K562 (cell line): ENCODE measurements around the gene RGS17. TPM values are rescaled to one million over a fixed set of nuclear protein-coding genes. Genes with fewer than 3 reads are reported as not detected.

Experiments
- ATAC-seq: fragments of 200-7000 bp; cut with Tn5 transposase; 3 replicates; pipeline ENCODE4 v1.9.1; 2020; ENCODE audit warnings: moderate library complexity
- BruUV-seq: library from RNA; stranded (reverse); fragments of 400-500 nt; replicated peaks from 2 replicates; lab custom pipeline; 2021; lab: Mats Ljungman, UMichigan
- CTCF ChIA-PET: fragments of 300-600 bp; formaldehyde crosslinking; extraction: SDS; loops from one replicate; lab custom pipeline; 2021; ENCODE audit warnings: low intra/inter-chr PET ratio; lab: Yijun Ruan, JAX
- POLR2A ChIA-PET: fragments of 300-600, 350-650 bp; sonication (Branson Sonifier 250); formaldehyde crosslinking; extraction: SDS; loops from one replicate; lab custom pipeline; 2021; ENCODE audit warnings: antibody characterized with exemption, inconsistent platforms; lab: Yijun Ruan, JAX
- DNase-seq, 4 experiments: peaks; one replicate each; pipeline versions ENCODE4 v3.0.0 to v3.0.0-alpha.2; 2011 to 2018; ENCODE audit warnings: low spot score in 3 of 4, mixed read lengths in 3 of 4; ENCODE audit errors: extremely low read depth in 1 of 4
- FAIRE-seq: peaks from 2 replicates; lab custom pipeline; 2011; peaks lifted over from hg19 to GRCh38; lab: Jason Lieb, UNC
- H2AFZ ChIP-seq: 2 replicates; pipeline ENCODE4 v1.6.0; 2011; ENCODE audit warnings: low read depth, low read length, control low read depth, inconsistent platforms
- H3K27ac ChIP-seq: fragments of 200-600 bp; 3 replicates; pipeline ENCODE4 v1.8.0; 2011; ENCODE audit warnings: low read depth, mild to moderate bottlenecking, control low read depth, inconsistent platforms, low read length, moderate library complexity, mixed read lengths; ENCODE audit errors: extremely low read depth
- H3K27me3 ChIP-seq, 2 experiments: fragments of 300-600 bp in 1 of 2; 2 replicates in 1 of 2; 3 replicates in 1 of 2; pipeline versions ENCODE4 v1.6.0 to v1.8.0; 2011; ENCODE audit warnings: inconsistent platforms in 2 of 2, low read length in 2 of 2, mild to moderate bottlenecking in 1 of 2, mixed read lengths in 1 of 2, moderate library complexity in 1 of 2; ENCODE audit not compliant: control insufficient read depth in 2 of 2, insufficient read depth in 2 of 2
- H3K36me3 ChIP-seq: fragments of 300-600 bp; 3 replicates; pipeline ENCODE4 v1.8.0; 2011; ENCODE audit warnings: mild to moderate bottlenecking, low read length, inconsistent platforms; ENCODE audit not compliant: control insufficient read depth, insufficient read depth
- H3K4me1 ChIP-seq, 2 experiments: fragments of 200-600 bp in 1 of 2; replicated peaks in 1 of 2; 2 replicates in 1 of 2; 3 replicates in 1 of 2; pipeline versions ENCODE4 v1.5.1 to v1.8.0; 2011; ENCODE audit warnings: inconsistent platforms in 2 of 2, low read length in 2 of 2, mild to moderate bottlenecking in 1 of 2, mixed read lengths in 1 of 2, moderate library complexity in 1 of 2; ENCODE audit not compliant: control insufficient read depth in 2 of 2, insufficient read depth in 2 of 2
- H3K4me2 ChIP-seq: 2 replicates; pipeline ENCODE4 v1.6.1; 2011; ENCODE audit warnings: low read length, control low read depth, inconsistent platforms, mixed read lengths; ENCODE audit not compliant: insufficient read depth
- H3K4me3 ChIP-seq: fragments of 200-600 bp; sonication (generic), shearing (Covaris generic); 2 replicates; pipeline ENCODE4 v1.5.1; 2016; ENCODE audit warnings: control low read depth, inconsistent platforms
- H3K79me2 ChIP-seq: fragments of 200-600 bp; 3 replicates; pipeline ENCODE4 v1.8.0; 2011; ENCODE audit warnings: low read length, inconsistent platforms; ENCODE audit not compliant: control insufficient read depth, insufficient read depth
- H3K9ac ChIP-seq, 2 experiments: 2 replicates each; pipeline versions ENCODE4 v1.6.0 to v1.6.1; 2011; ENCODE audit warnings: low read depth in 2 of 2, low read length in 2 of 2, control low read depth in 1 of 2, inconsistent platforms in 1 of 2, mild to moderate bottlenecking in 1 of 2, mixed read lengths in 1 of 2; ENCODE audit not compliant: insufficient read depth in 1 of 2
- H3K9me1 ChIP-seq: one replicate; pipeline ENCODE4 v1.6.0; 2011; ENCODE audit warnings: inconsistent platforms, mild to moderate bottlenecking, low read length, moderate library complexity; ENCODE audit not compliant: control insufficient read depth, insufficient read depth
- H3K9me3 ChIP-seq: replicated peaks from 2 replicates; pipeline ENCODE4 v1.5.1; 2011; ENCODE audit warnings: low read depth, low read length, inconsistent platforms; ENCODE audit not compliant: control insufficient read depth, insufficient read depth
- H4K20me1 ChIP-seq: replicated peaks from 2 replicates; pipeline ENCODE4 v1.6.1; 2011; ENCODE audit warnings: low read length, inconsistent platforms, mixed read lengths; ENCODE audit not compliant: control insufficient read depth, insufficient read depth
- E2F3 ChIP-seq: fragments of 250-450 bp; sonication (Bioruptor Pico); IDR thresholded peaks from 2 replicates; pipeline ENCODE4 v1.4.0; 2020; ENCODE audit warnings: mild to moderate bottlenecking
- JUND ChIP-seq, 2 experiments: IDR thresholded peaks; 2 replicates in 1 of 2; 3 replicates in 1 of 2; pipeline ENCODE4 v1.6.1; 2011; ENCODE audit warnings: borderline replicate concordance in 2 of 2, low read depth in 2 of 2, low read length in 2 of 2, improper control_type of control experiment in 1 of 2, missing biosample characterization in 1 of 2, missing genetic modification characterization in 1 of 2, missing genetic modification reagents in 1 of 2
- SAFB2 ChIP-seq: fragments of 200-400 bp; formaldehyde crosslinking; IDR thresholded peaks from 2 replicates; pipeline ENCODE4 v1.6.1; 2018; ENCODE audit warnings: borderline replicate concordance, low read length, low read depth, moderate library complexity; ENCODE audit not compliant: severe bottlenecking
- TAF7 ChIP-seq: fragments of 450-650 bp; IDR thresholded peaks from 2 replicates; pipeline ENCODE4 v1.6.1; 2016; ENCODE audit warnings: missing genetic modification characterization, missing compliant biosample characterization
- ZBTB17 ChIP-seq: fragments of 450-650 bp; formaldehyde crosslinking; IDR thresholded peaks from 2 replicates; pipeline ENCODE4 v1.4.0; 2020; ENCODE audit warnings: mild to moderate bottlenecking
- ZNF12 ChIP-seq: sonication (generic); formaldehyde crosslinking; IDR thresholded peaks from 2 replicates; pipeline ENCODE4 v1.4.0; 2020; ENCODE audit warnings: mild to moderate bottlenecking, missing genetic modification reagents
- ZNF586 ChIP-seq: fragments of 450-650 bp; formaldehyde crosslinking; conservative IDR thresholded peaks from 2 replicates; pipeline ENCODE4 v1.4.0; 2020; ENCODE audit warnings: mild to moderate bottlenecking, moderate library complexity
- ZNF764 ChIP-seq: fragments of 250-450 bp; sonication (Bioruptor Pico); IDR thresholded peaks from 2 replicates; pipeline ENCODE4 v1.4.0; 2020; ENCODE audit warnings: low read depth, mild to moderate bottlenecking, moderate library complexity
- WGBS: fragments of 100-300 bp; shearing (Covaris generic); methylation state at CpG from one replicate; pipeline ENCODE4 v1.1.6; 2016; ENCODE audit warnings: low coverage, mixed read lengths; ENCODE audit not compliant: insufficient coverage; ENCODE audit errors: missing lambda C conversion rate; 5-methylcytosine and 5-hydroxymethylcytosine counted together
- in situ Hi-C: fragments of 300-500 bp; cut with MboI; formaldehyde crosslinking; loops from 4 replicates; pipeline ENCODE4 v1.15.0; 2018; ENCODE audit warnings: inconsistent platforms, mixed read lengths
- intact Hi-C: fragments of 100-400 bp; cut with micrococcal nuclease; formaldehyde crosslinking; loops from 2 replicates; pipeline ENCODE4 v1.14.2; 2022
- polyA plus RNA-seq, 8 experiments: library from polyadenylated mRNA; depleted of rRNA in 4 of 8; stranded (reverse) in 5 of 8; unstranded in 3 of 8; fragments of >200 nt; fragmentation: Nextera tagmentation in 2 of 8; fragmentation: Illumina TruSeq in 1 of 8; extraction: Ambion mirVana in 2 of 8; extraction: Trizol in 1 of 8; gene quantifications; 2 replicates each; pipeline versions ENCODE4 v1.2.1 to v1.2.3, GENCODE V29; 2011 to 2014; ENCODE audit warnings: inconsistent platforms in 1 of 8, missing spikeins in 1 of 8
- total RNA-seq, 7 experiments: library from RNA; depleted of rRNA in 6 of 7; stranded (reverse); fragments of >200 nt in 6 of 7; fragmentation: Illumina TruSeq in 2 of 7; extraction: Trizol in 2 of 7; gene quantifications; 2 replicates each; pipeline versions ENCODE4 v1.2.1 to v1.2.3, GENCODE V29; 2011 to 2021; ENCODE audit warnings: low replicate concordance in 1 of 7

Gene RGS17
- total and polyA plus RNA-seq, 9 of the 15 experiments (the other 6 are each of a cell fraction or from before 2014, with no cell fraction given) = 0.01 to 0.14 (median 0.08) TPM; not detected in 6

- in situ Hi-C loops = no loop called here
- Histone ChIP-seq H3K36me3 (no peaks in the 10 kb centered on the region), H3K27me3 (no peaks in the 10 kb centered on the region), H3K4me1 (no peaks in the 10 kb centered on the region), H3K4me2 (no peak overlapping the region), H3K79me2 (no peaks in the 10 kb centered on the region), H3K4me3 (no peak overlapping the region), H4K20me1 (no peaks in the 10 kb centered on the region), H3K9ac (no peak overlapping the region), H2AFZ (no peak overlapping the region), H3K9me3 (no peaks in the 10 kb centered on the region), H3K27ac (no peak overlapping the region), H3K9me1 (no peaks in the 10 kb centered on the region)
- no peak for FAIRE-seq
- no peak for TF ChIP-seq E2F3
- no peak for TF ChIP-seq TAF7 (tag)
- TF ChIP-seq JUND (IDR thresholded peaks at IDR 0.05; ENCODE audit: borderline replicate concordance, low read depth, low read length) = no peak
- no peak for TF ChIP-seq JUND (tag; IDR thresholded peaks at IDR 0.05; ENCODE audit: borderline replicate concordance, low read depth, low read length)
- TF ChIP-seq SAFB2 = no peak
- no peak for TF ChIP-seq ZNF586
- TF ChIP-seq ZNF764 (CRISPR knock-in tag) = no peak
- no peak for TF ChIP-seq ZBTB17 (CRISPR knock-in tag)
- TF ChIP-seq ZNF12 (CRISPR knock-in tag) = no peak
- ATAC-seq = no peak
- DNase-seq = no peak
- CTCF ChIA-PET = no interaction called here
- 0% methylated on average over 2 of the region's 2 CpGs for WGBS
- no TSS peak for BruUV-seq
- POLR2A ChIA-PET = no interaction called here
- intact Hi-C loops = no loop called here
These were observed 68.6 kb downstream of the RGS17 start for GRCh38 chr6:153062516-153062915.
